Activated B cell treated with CpG ODN at 0.5 μM for 24 hours (primary cell): Measurements from ENCODE around the gene TRABD. TPM values are rescaled to one million over a fixed set of nuclear protein-coding genes. Genes with fewer than 3 reads are reported as not detected.
A peak's percentile ranks its signal among the peaks of the same experiment; 100 is the strongest.

ENCODE experiments used
- ATAC-seq: fragments of 200-7000 bp; cut with Tn5 transposase; one replicate; pipeline ENCODE4 v1.10.0; 2021; ENCODE audit warnings: low read depth, mild to moderate bottlenecking, moderate library complexity
- CTCF ChIA-PET: fragments of 350-600 bp; sonication (Branson Sonifier 250); formaldehyde crosslinking; loops from one replicate; lab custom pipeline; 2021; ENCODE audit warnings: antibody characterized with exemption; lab: Charles Lee
- POLR2A ChIA-PET: fragments of 350-600 bp; sonication (Branson Sonifier 250); formaldehyde crosslinking; loops from one replicate; lab custom pipeline; 2021; ENCODE audit warnings: antibody characterized with exemption; lab: Charles Lee
- DNase-seq: peaks from one replicate; pipeline ENCODE4 v3.0.0; 2022
- H3K27ac Mint-ChIP-seq: one replicate; pipeline ENCODE4 v1.8.0; 2020; ENCODE audit warnings: mixed read lengths
- H3K27me3 Mint-ChIP-seq: one replicate; pipeline ENCODE4 v1.8.0; 2021; ENCODE audit warnings: mixed read lengths
- H3K36me3 Mint-ChIP-seq: one replicate; pipeline ENCODE4 v1.8.0; 2021; ENCODE audit warnings: low read depth, mixed read lengths
- H3K4me1 Mint-ChIP-seq: one replicate; pipeline ENCODE4 v1.8.0; 2021; ENCODE audit warnings: mixed read lengths
- H3K4me3 Mint-ChIP-seq: one replicate; pipeline ENCODE4 v1.8.0; 2020; ENCODE audit warnings: mild to moderate bottlenecking, mixed read lengths
- H3K9me3 Mint-ChIP-seq: one replicate; pipeline ENCODE4 v1.8.0; 2020; ENCODE audit warnings: mixed read lengths
- intact Hi-C: fragments of 100-400 bp; cut with micrococcal nuclease; formaldehyde crosslinking; loops from one replicate; pipeline ENCODE4 v1.15.1; 2024
- total RNA-seq: library from RNA; stranded (reverse); gene quantifications from 2 replicates; pipeline ENCODE4 v1.2.3, GENCODE V29; 2022
- TF ChIP-seq, protein P1 (sequence below): fragments of 200-600 bp; IDR thresholded peaks from one replicate; pipeline ENCODE4 v1.8.0; 2022; ENCODE audit warnings: antibody characterized with exemption, mild to moderate bottlenecking

The TRABD gene
- total RNA-seq, 1 donor from 2014 or later: 86.4 TPM

GRCh38 chr22:50199251-50199721 is 13.6 kb downstream of the TRABD start:
- peaks cover 33% of the 10 kb centered on the region for H3K4me1 Mint-ChIP-seq
- DNase-seq (no peak), ATAC-seq (no peak)
- peak overlapping the region; percentile 18 for H3K27ac Mint-ChIP-seq
- TF ChIP-seq, protein P1, sequence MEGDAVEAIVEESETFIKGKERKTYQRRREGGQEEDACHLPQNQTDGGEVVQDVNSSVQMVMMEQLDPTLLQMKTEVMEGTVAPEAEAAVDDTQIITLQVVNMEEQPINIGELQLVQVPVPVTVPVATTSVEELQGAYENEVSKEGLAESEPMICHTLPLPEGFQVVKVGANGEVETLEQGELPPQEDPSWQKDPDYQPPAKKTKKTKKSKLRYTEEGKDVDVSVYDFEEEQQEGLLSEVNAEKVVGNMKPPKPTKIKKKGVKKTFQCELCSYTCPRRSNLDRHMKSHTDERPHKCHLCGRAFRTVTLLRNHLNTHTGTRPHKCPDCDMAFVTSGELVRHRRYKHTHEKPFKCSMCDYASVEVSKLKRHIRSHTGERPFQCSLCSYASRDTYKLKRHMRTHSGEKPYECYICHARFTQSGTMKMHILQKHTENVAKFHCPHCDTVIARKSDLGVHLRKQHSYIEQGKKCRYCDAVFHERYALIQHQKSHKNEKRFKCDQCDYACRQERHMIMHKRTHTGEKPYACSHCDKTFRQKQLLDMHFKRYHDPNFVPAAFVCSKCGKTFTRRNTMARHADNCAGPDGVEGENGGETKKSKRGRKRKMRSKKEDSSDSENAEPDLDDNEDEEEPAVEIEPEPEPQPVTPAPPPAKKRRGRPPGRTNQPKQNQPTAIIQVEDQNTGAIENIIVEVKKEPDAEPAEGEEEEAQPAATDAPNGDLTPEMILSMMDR: no peak
- H3K27me3 Mint-ChIP-seq: no peaks in the 10 kb centered on the region
- no peaks in the 10 kb centered on the region for H3K9me3 Mint-ChIP-seq
- H3K36me3 Mint-ChIP-seq: peaks cover 34% of the 10 kb centered on the region
- peak overlapping the region; percentile 75 for H3K4me3 Mint-ChIP-seq
- intact Hi-C loops: no loop called here
- ChIA-PET CTCF (no interaction called here), POLR2A (interaction anchor here (1.9 to 4.9 kb wide), 2 partner anchors 8 to 274 kb away, joined by 5 to 72 read pairs; no protein-coding TSS in a partner anchor)

DNA sequence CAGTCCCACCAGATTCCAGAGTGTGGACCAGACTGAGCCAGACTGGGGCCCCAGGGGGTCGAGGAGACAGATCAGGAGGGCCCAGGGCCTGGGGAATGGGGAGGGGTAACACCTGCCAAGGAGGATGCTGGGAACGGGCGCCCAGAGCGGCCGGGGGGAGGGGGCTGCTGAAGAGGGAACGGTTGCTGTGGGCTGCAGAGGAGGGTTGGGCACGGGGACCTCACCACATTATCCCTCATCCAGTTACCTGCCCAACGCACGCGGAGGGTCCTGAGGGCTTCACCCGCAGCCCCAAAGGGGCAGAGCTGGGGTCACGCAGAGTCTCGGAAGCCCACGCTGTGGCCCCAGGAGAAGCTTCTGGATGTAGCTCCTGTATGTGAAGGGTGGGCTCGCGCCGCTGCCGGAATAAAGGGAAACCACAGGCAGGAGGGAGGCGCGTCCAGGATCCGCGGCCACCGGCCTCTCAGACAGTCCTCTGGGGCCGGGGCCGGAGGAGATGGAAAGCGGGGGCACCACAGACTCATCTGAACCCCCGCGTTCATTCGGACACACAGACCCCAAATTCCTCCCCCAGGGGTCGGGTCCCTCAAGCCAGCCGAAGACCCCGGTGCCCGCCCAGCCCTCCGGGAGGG is 14.2 kb downstream of the TRABD start:
- intact Hi-C loops: loop anchor here (1.0 to 10.0 kb wide), 5 partner anchors 9 to 345 kb away; partner anchors contain the start of genes IL17REL, TRABD and ZBED4
- H3K27me3 Mint-ChIP-seq: no peaks in the 10 kb centered on the region
- peak overlapping the region; percentile 18 for H3K27ac Mint-ChIP-seq
- peaks cover 31% of the 10 kb centered on the region for H3K4me1 Mint-ChIP-seq
- DNase-seq: no peak
- TF ChIP-seq, protein P1: no peak
- peaks cover 35% of the 10 kb centered on the region for H3K36me3 Mint-ChIP-seq
- peak overlapping the region; percentile 75 for H3K4me3 Mint-ChIP-seq
- ChIA-PET POLR2A (interaction anchor here (0.8 to 4.9 kb wide), 4 partner anchors 8 to 308 kb away, joined by 3 to 72 read pairs (median 5); partner anchors contain the start of genes LMF2 and NCAPH2), CTCF (no interaction called here)
- no peak for ATAC-seq
- no peaks in the 10 kb centered on the region for H3K9me3 Mint-ChIP-seq

- TF ChIP-seq, protein P1: no peak
- ChIA-PET CTCF (no interaction called here), POLR2A (interaction anchor here (0.8 to 4.9 kb wide), 5 partner anchors 9 to 307 kb away, joined by 3 to 72 read pairs (median 5); partner anchors contain the start of genes LMF2 and NCAPH2)
- ATAC-seq: peak; percentile 93
- peak within 1 kb of the TSS; percentile 85 for H3K4me3 Mint-ChIP-seq
- H3K36me3 Mint-ChIP-seq: peaks cover 33% of the 10 kb centered on the region
- DNase-seq: peak; percentile 88
- H3K27me3 Mint-ChIP-seq: no peaks in the 10 kb centered on the region
- no peaks in the 10 kb centered on the region for H3K9me3 Mint-ChIP-seq
- H3K27ac Mint-ChIP-seq: peak within 1 kb of the TSS; percentile 35
- intact Hi-C loops: loop anchor here (1.0 to 10.0 kb wide), 5 partner anchors 9 to 346 kb away; partner anchors contain the start of genes IL17REL, TRABD and ZBED4
- peaks cover 26% of the 10 kb centered on the region for H3K4me1 Mint-ChIP-seq
Measured at GRCh38 chr22:50200461-50201190, 14.9 kb downstream of the TRABD start, which contains the start of gene SELENOO. Gene SELENOO (plus strand): TSS chr22:50201011. CDS start chr22:50201037, 26 bp downstream.

GRCh38 chr22:50201191-50202129 is 15.7 kb downstream of the TRABD start:
- TF ChIP-seq, protein P1: no peak
- POLR2A ChIA-PET: interaction anchor here (0.6 to 4.9 kb wide), 3 partner anchors 10 to 265 kb away, joined by 3 to 72 read pairs (median 5); no protein-coding TSS in a partner anchor
- DNase-seq (no peak), ATAC-seq (peak; percentile 20)
- Mint-ChIP-seq H3K9me3 (no peaks in the 10 kb centered on the region), H3K27me3 (no peaks in the 10 kb centered on the region), H3K27ac (peak overlapping the region; percentile 35), H3K36me3 (peaks cover 33% of the 10 kb centered on the region), H3K4me1 (peaks cover 26% of the 10 kb centered on the region), H3K4me3 (peak overlapping the region; percentile 85)
- CTCF ChIA-PET: interaction anchor here (1.0 kb wide), 1 partner anchor 11 kb away, joined by 3 read pairs; no protein-coding TSS in a partner anchor
- intact Hi-C loops: loop anchor here (2.0 to 10.0 kb wide), 4 partner anchors 17 to 347 kb away; partner anchors contain the start of genes IL17REL, TRABD and ZBED4
